OCI-LY7 (cell line): ENCODE measurements around the gene MYT1. TPM values are rescaled to one million over a fixed set of nuclear protein-coding genes. Genes with fewer than 3 reads are reported as not detected.
A peak's percentile ranks its signal among the peaks of the same experiment; 100 is the strongest.

Source experiments
- BruUV-seq: library from RNA; stranded (reverse); fragments of 400-500 nt; replicated peaks from 2 replicates; lab custom pipeline; 2021; lab: Mats Ljungman, UMichigan
- CTCF ChIA-PET: fragments of 300-600 bp; sonication (Branson Sonifier 250); formaldehyde crosslinking; loops from one replicate; lab custom pipeline; 2022; ENCODE audit warnings: antibody characterized with exemption; ENCODE audit not compliant: unreplicated experiment; lab: Charles Lee
- POLR2A ChIA-PET: fragments of 300-600 bp; sonication (Branson Sonifier 250); formaldehyde crosslinking; loops from one replicate; lab custom pipeline; 2022; ENCODE audit warnings: antibody characterized with exemption; lab: Charles Lee
- DNase-seq: peaks from one replicate; pipeline ENCODE4 v3.0.0-alpha.2; 2015; ENCODE audit warnings: low spot score
- H2AFZ ChIP-seq: fragments of 200-600 bp; sonication (generic), shearing (Covaris generic); 2 replicates; pipeline ENCODE4 v1.6.1; 2014; ENCODE audit warnings: mild to moderate bottlenecking, antibody characterized with exemption, low read length, moderate library complexity
- H3K27ac ChIP-seq: fragments of 200-600 bp; sonication (generic); 2 replicates; pipeline ENCODE4 v1.5.1; 2014; ENCODE audit warnings: mixed run types, low read depth, mild to moderate bottlenecking, moderate library complexity, low read length, inconsistent platforms; ENCODE audit not compliant: poor library complexity, severe bottlenecking
- H3K36me3 ChIP-seq: fragments of 200-600 bp; sonication (generic); 2 replicates; pipeline ENCODE4 v1.6.1; 2014; ENCODE audit warnings: mild to moderate bottlenecking, antibody characterized with exemption, low read length, moderate library complexity, mixed read lengths; ENCODE audit not compliant: insufficient read depth
- H3K4me1 ChIP-seq: fragments of 200-600 bp; sonication (generic); 2 replicates; pipeline ENCODE4 v1.5.1; 2014; ENCODE audit warnings: mild to moderate bottlenecking, low read length; ENCODE audit not compliant: insufficient read depth, poor library complexity, severe bottlenecking
- H3K4me2 ChIP-seq: fragments of 200-600 bp; sonication (generic); 2 replicates; pipeline ENCODE4 v1.6.1; 2014; ENCODE audit warnings: mild to moderate bottlenecking, low read length
- H3K4me3 ChIP-seq: fragments of 200-600 bp; sonication (generic); 2 replicates; pipeline ENCODE4 v1.5.1; 2014; ENCODE audit warnings: mild to moderate bottlenecking, low read depth, low read length; ENCODE audit not compliant: poor library complexity, severe bottlenecking
- H3K79me2 ChIP-seq: fragments of 200-600 bp; sonication (generic); 2 replicates; pipeline ENCODE4 v1.6.1; 2016; ENCODE audit warnings: low read depth, mild to moderate bottlenecking, low read length, moderate library complexity, mixed read lengths; ENCODE audit not compliant: insufficient read depth
- H3K9me2 ChIP-seq: fragments of 200-600 bp; sonication (generic); 2 replicates; pipeline ENCODE4 v1.6.1; 2016; ENCODE audit warnings: mild to moderate bottlenecking, low read length, mixed read lengths; ENCODE audit not compliant: insufficient read depth
- H3K9me3 ChIP-seq: fragments of 200-600 bp; sonication (generic); 2 replicates; pipeline ENCODE4 v1.6.1; 2014; ENCODE audit warnings: mild to moderate bottlenecking, mixed run types, low read length, mixed read lengths
- H4K20me1 ChIP-seq: fragments of 200-600 bp; sonication (generic); 2 replicates; pipeline ENCODE4 v1.6.1; 2014; ENCODE audit warnings: mild to moderate bottlenecking, antibody characterized with exemption, low read length, moderate library complexity, mixed read lengths; ENCODE audit not compliant: insufficient read depth
- CTCF ChIP-seq: fragments of 200-600 bp; sonication (generic); conservative IDR thresholded peaks from 2 replicates; pipeline ENCODE4 v1.5.1; 2014; ENCODE audit warnings: mild to moderate bottlenecking, antibody characterized with exemption, low read length, moderate library complexity, mixed read lengths
- EZH2phosphoT487 ChIP-seq: fragments of 200-600 bp; sonication (generic); IDR thresholded peaks from 2 replicates; pipeline ENCODE4 v1.6.1; 2018; ENCODE audit warnings: low read depth, borderline replicate concordance, mild to moderate bottlenecking, mixed run types, antibody characterized with exemption, low read length, moderate library complexity, mixed read lengths
- intact Hi-C: fragments of 100-400 bp; cut with micrococcal nuclease; formaldehyde crosslinking; loops from one replicate; pipeline ENCODE4 v1.10.0; 2022; ENCODE audit not compliant: unreplicated experiment
- total RNA-seq, 2 experiments: library from RNA; depleted of rRNA in 1 of 2; stranded (reverse); fragments of >200 nt in 1 of 2; shearing (Covaris generic) in 1 of 2; gene quantifications; 2 replicates each; pipeline ENCODE4 v1.2.3, GENCODE V29; 2014 to 2022

Gene MYT1
- total RNA-seq, 2 experiments from 2014 or later, result 0.32 to 0.95 TPM

GRCh38 chr20:64238115-64238825 lies 74.0 kb downstream of the MYT1 start:
- Histone ChIP-seq H3K9me3 (no peaks in the 10 kb centered on the region), H2AFZ (no peak overlapping the region), H3K27ac (no peak overlapping the region), H3K9me2 (no peaks in the 10 kb centered on the region), H3K79me2 (no peaks in the 10 kb centered on the region), H3K4me2 (no peak overlapping the region), H3K4me3 (no peak overlapping the region), H3K36me3 (no peaks in the 10 kb centered on the region), H3K4me1 (no peaks in the 10 kb centered on the region), H4K20me1 (no peaks in the 10 kb centered on the region)
- ChIA-PET CTCF (interaction anchor here (1.3 kb wide), 1 partner anchor 15 kb away, joined by 6 read pairs; no protein-coding TSS in a partner anchor), POLR2A (interaction anchor here (1.0 kb wide), 1 partner anchor 20 kb away, joined by 3 read pairs; no protein-coding TSS in a partner anchor)
- TF ChIP-seq CTCF (no peak), EZH2phosphoT487 (no peak)
- no peak for DNase-seq
- no TSS peak for BruUV-seq
- intact Hi-C loops, result no loop called here

- POLR2A ChIA-PET, result interaction anchor here (1.0 kb wide), 1 partner anchor 19 kb away, joined by 3 read pairs; no protein-coding TSS in a partner anchor
- no peaks in the 10 kb centered on the region for H3K36me3 ChIP-seq
- no peak overlapping the region for H2AFZ ChIP-seq
- no peaks in the 10 kb centered on the region for H3K9me3 ChIP-seq
- no peak overlapping the region for H3K4me3 ChIP-seq
- no peaks in the 10 kb centered on the region for H3K9me2 ChIP-seq
- no peak overlapping the region for H3K4me2 ChIP-seq
- intact Hi-C loops, result no loop called here
- no peaks in the 10 kb centered on the region for H4K20me1 ChIP-seq
- H3K4me1 ChIP-seq, result no peaks in the 10 kb centered on the region
- no peak overlapping the region for H3K27ac ChIP-seq
- TF ChIP-seq EZH2phosphoT487 (no peak), CTCF (0 out of 2 replicates have a peak, but pooled peaks have one; percentile 16)
- no peak for DNase-seq
- no peaks in the 10 kb centered on the region for H3K79me2 ChIP-seq
- CTCF ChIA-PET, result interaction anchor here (1.3 kb wide), 1 partner anchor 15 kb away, joined by 6 read pairs; no protein-coding TSS in a partner anchor
- BruUV-seq, result no TSS peak
Observed at GRCh38 chr20:64238851-64239387, 74.7 kb downstream of the MYT1 start.
